Endothelial cell of umbilical vein (primary cell): Measurements from ENCODE around the gene ARHGEF40. TPM values are rescaled to one million over a fixed set of nuclear protein-coding genes. Genes with fewer than 3 reads are reported as not detected.

ENCODE experiments used
- BruUV-seq: library from RNA; stranded (reverse); fragments of 400-500 nt; replicated peaks from 2 replicates; lab custom pipeline; 2021; lab: Mats Ljungman, UMichigan
- CTCF ChIA-PET: fragments of 300-600, 350-600 bp; sonication (Branson Sonifier 250); formaldehyde crosslinking; loops from one replicate; lab custom pipeline; 2021; ENCODE audit warnings: antibody characterized with exemption, inconsistent platforms; lab: Charles Lee
- POLR2A ChIA-PET: fragments of 300-600, 350-600 bp; sonication (Branson Sonifier 250); formaldehyde crosslinking; loops from one replicate; lab custom pipeline; 2021; ENCODE audit warnings: antibody characterized with exemption, inconsistent platforms; lab: Charles Lee
- DNase-seq: peaks from one replicate; pipeline ENCODE4 v3.0.0-alpha.2; 2011; ENCODE audit warnings: low read depth, low spot score
- FAIRE-seq: peaks from 2 replicates; lab custom pipeline; 2011; peaks lifted over from hg19 to GRCh38; lab: Jason Lieb, UNC
- H2AFZ ChIP-seq: 2 replicates; pipeline ENCODE4 v1.6.0; 2012; ENCODE audit warnings: low read depth, low read length, control low read depth, inconsistent platforms
- H3K27ac ChIP-seq: 2 replicates; pipeline ENCODE4 v1.5.1; 2011; ENCODE audit warnings: low read depth, mild to moderate bottlenecking, control low read depth, low read length, moderate library complexity; ENCODE audit not compliant: insufficient read depth
- H3K27me3 ChIP-seq, 2 experiments: 2 replicates each; pipeline versions ENCODE4 v1.6.0 to v1.6.1; 2011; ENCODE audit warnings: low read length in 2 of 2, mixed read lengths in 1 of 2; ENCODE audit not compliant: control insufficient read depth in 2 of 2, insufficient read depth in 2 of 2
- H3K36me3 ChIP-seq, 2 experiments: 2 replicates in 1 of 2; 3 replicates in 1 of 2; pipeline ENCODE4 v1.5.1; 2011; ENCODE audit warnings: low read length in 2 of 2, mild to moderate bottlenecking in 1 of 2, moderate library complexity in 1 of 2; ENCODE audit not compliant: control insufficient read depth in 2 of 2, insufficient read depth in 2 of 2; ENCODE audit errors: extremely low read depth in 1 of 2
- H3K4me1 ChIP-seq: 3 replicates; pipeline ENCODE4 v1.5.1; 2011; ENCODE audit warnings: mild to moderate bottlenecking, low read length; ENCODE audit not compliant: control insufficient read depth, insufficient read depth; ENCODE audit errors: extremely low read depth
- H3K4me2 ChIP-seq: 2 replicates; pipeline ENCODE4 v1.6.1; 2011; ENCODE audit warnings: low read length, control low read depth, mixed read lengths; ENCODE audit not compliant: insufficient read depth
- H3K4me3 ChIP-seq, 3 experiments: fragments of 200-600 bp in 1 of 3; sonication (generic), shearing (Covaris generic) in 1 of 3; replicated peaks in 1 of 3; 2 replicates each; pipeline ENCODE4 v1.5.1; 2011 to 2016; ENCODE audit warnings: control low read depth in 3 of 3, low read length in 3 of 3, mild to moderate bottlenecking in 2 of 3, inconsistent platforms in 1 of 3, low read depth in 1 of 3, moderate library complexity in 1 of 3; ENCODE audit not compliant: insufficient read depth in 1 of 3
- H3K79me2 ChIP-seq: 2 replicates; pipeline ENCODE4 v1.6.0; 2012; ENCODE audit warnings: low read length, inconsistent platforms; ENCODE audit not compliant: control insufficient read depth, insufficient read depth
- H3K9ac ChIP-seq: replicated peaks from 2 replicates; pipeline ENCODE3; 2011; ENCODE audit warnings: low read length, control low read depth; ENCODE audit not compliant: insufficient read depth; ENCODE audit errors: extremely low read depth
- H3K9me1 ChIP-seq: replicated peaks from 3 replicates; pipeline ENCODE4 v1.6.0; 2011; ENCODE audit warnings: mild to moderate bottlenecking, low read length; ENCODE audit not compliant: control insufficient read depth, insufficient read depth; ENCODE audit errors: extremely low read depth
- H3K9me3 ChIP-seq: replicated peaks from 2 replicates; pipeline ENCODE4 v1.5.1; 2012; ENCODE audit warnings: low read length, inconsistent platforms; ENCODE audit not compliant: control insufficient read depth, insufficient read depth
- H4K20me1 ChIP-seq: replicated peaks from 2 replicates; pipeline ENCODE3; 2011; ENCODE audit warnings: mild to moderate bottlenecking, low read length; ENCODE audit not compliant: control insufficient read depth, insufficient read depth; ENCODE audit errors: extremely low read depth
- CTCF ChIP-seq, 2 donors: IDR thresholded peaks; 1 replicate in 1 of 2; 2 replicates in 1 of 2; pipeline ENCODE4 v1.5.1; 2011; ENCODE audit warnings: low read length in 2 of 2, mild to moderate bottlenecking in 2 of 2, moderate library complexity in 2 of 2, control low read depth in 1 of 2, inconsistent platforms in 1 of 2, low read depth in 1 of 2; ENCODE audit not compliant: insufficient read depth in 1 of 2; ENCODE audit errors: extremely low read depth in 1 of 2
- EZH2 ChIP-seq: IDR thresholded peaks from 2 replicates; pipeline ENCODE4 v1.6.1; 2012; ENCODE audit warnings: borderline replicate concordance, low read depth, mild to moderate bottlenecking, moderate library complexity, low read length, inconsistent platforms; ENCODE audit not compliant: severe bottlenecking
- FOS ChIP-seq: IDR thresholded peaks from 2 replicates; pipeline ENCODE4 v1.6.1; 2011; ENCODE audit warnings: mild to moderate bottlenecking, low read length, moderate library complexity, borderline replicate concordance; ENCODE audit not compliant: insufficient read depth
- GATA2 ChIP-seq: IDR thresholded peaks from 2 replicates; pipeline ENCODE4 v1.7.0; 2011; ENCODE audit warnings: low read depth, mild to moderate bottlenecking, moderate library complexity, mixed read lengths, low read length; ENCODE audit not compliant: insufficient read length, insufficient read depth
- JUN ChIP-seq: IDR thresholded peaks from 2 replicates; pipeline ENCODE4 v1.6.1; 2011; ENCODE audit warnings: borderline replicate concordance, low read depth; ENCODE audit not compliant: insufficient read length, insufficient read depth
- MAX ChIP-seq: IDR thresholded peaks from 2 replicates; pipeline ENCODE4 v1.6.1; 2011; ENCODE audit not compliant: insufficient read depth, insufficient read length
- MYC ChIP-seq: IDR thresholded peaks from one replicate; pipeline ENCODE4 v1.6.1; 2011; ENCODE audit warnings: mild to moderate bottlenecking, low read depth, low read length
- POLR2A ChIP-seq: IDR thresholded peaks from 2 replicates; pipeline ENCODE4 v1.6.1; 2012; ENCODE audit warnings: low read depth, mild to moderate bottlenecking, control low read depth, low read length
- POLR2AphosphoS5 ChIP-seq: IDR thresholded peaks from 2 replicates; pipeline ENCODE4 v1.6.1; 2012; ENCODE audit warnings: low read depth, mild to moderate bottlenecking, control low read depth, low read length, moderate library complexity; ENCODE audit not compliant: insufficient read depth
- dilution Hi-C: fragments of 300-500 bp; cut with MboI; formaldehyde crosslinking; loops from one replicate; pipeline ENCODE4 v1.15.0; 2019; ENCODE audit warnings: low sequenced_read_pairs; ENCODE audit not compliant: extremely low pct_ligation_motif_present
- intact Hi-C: fragments of 100-400 bp; cut with micrococcal nuclease; formaldehyde crosslinking; loops from one replicate; pipeline ENCODE4 v1.10.0; 2022
- polyA plus RNA-seq, 4 experiments: library from polyadenylated mRNA; depleted of rRNA in 3 of 4; stranded (reverse) in 3 of 4; unstranded in 1 of 4; fragments of >200 nt; gene quantifications; 2 replicates each; pipeline versions ENCODE4 v1.2.1 to v1.2.3, GENCODE V29; 2011 to 2012; ENCODE audit warnings: missing spikeins in 1 of 4
- total RNA-seq: library from RNA; stranded (reverse); gene quantifications from 2 replicates; pipeline ENCODE4 v1.2.3, GENCODE V29; 2021

Gene ARHGEF40
- total and polyA plus RNA-seq, 2 donors (not counting 3 experiments of a cell fraction or from before 2014, with no cell fraction given) = 2.6 to 19.9 TPM

GRCh38 chr14:21108791-21109190, 38.7 kb downstream of the ARHGEF40 start:
- TF ChIP-seq GATA2 = no peak
- no peak for TF ChIP-seq POLR2A
- no peak for TF ChIP-seq MYC
- TF ChIP-seq EZH2 = no peak
- no peak for TF ChIP-seq JUN
- no peak for TF ChIP-seq POLR2AphosphoS5
- TF ChIP-seq CTCF (IDR thresholded peaks at IDR 0.05; ENCODE audit: extremely low read depth in 1 of 2, insufficient read depth in 1 of 2, low read depth in 1 of 2, low read length in 2 of 2) = no peak
- no peak for TF ChIP-seq FOS
- no peak for TF ChIP-seq MAX
- Histone ChIP-seq H3K9ac (no peak overlapping the region), H3K27ac (no peak overlapping the region), H3K9me3 (no peaks in the 10 kb centered on the region), H3K4me3 (no peak overlapping the region), H3K4me1 (peaks cover 9% of the 10 kb centered on the region), H3K79me2 (no peaks in the 10 kb centered on the region), H4K20me1 (no peaks in the 10 kb centered on the region), H3K9me1 (no peaks in the 10 kb centered on the region), H3K4me2 (no peak overlapping the region), H3K27me3 (peaks cover 2 to 3% of the 10 kb centered on the region in 2 experiments), H2AFZ (no peak overlapping the region), H3K36me3 (no peaks in the 10 kb centered on the region)
- ChIA-PET POLR2A (no interaction called here), CTCF (interaction anchor here (1.1 to 10.4 kb wide), 5 partner anchors 16 to 94 kb away, joined by 3 to 310 read pairs (median 9); no protein-coding TSS in a partner anchor)
- intact Hi-C loops = no loop called here
- FAIRE-seq = no peak
- no TSS peak for BruUV-seq
- no peak for DNase-seq
- dilution Hi-C loops = no loop called here
